ENCODE results near the gene PISD.

DNA sequence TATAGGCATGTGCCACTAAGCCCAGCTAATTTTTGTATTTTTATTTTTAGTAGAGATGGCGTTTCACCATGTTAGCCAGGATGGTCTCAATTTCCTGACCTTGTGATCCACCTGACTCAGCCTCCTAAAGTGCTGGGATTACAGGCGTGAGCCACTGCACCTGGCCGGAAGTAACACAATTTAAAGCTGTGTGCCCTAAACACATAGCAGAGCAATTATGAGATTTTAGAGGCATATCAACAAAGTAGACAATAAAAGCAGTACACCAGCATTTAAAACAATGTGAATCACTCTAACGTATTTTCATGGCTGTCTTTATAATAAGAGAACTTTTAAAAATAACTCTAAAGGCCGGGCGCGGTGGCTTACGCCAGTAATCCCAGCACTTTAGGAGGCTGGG lies 45.5 kb upstream of the PISD start:
- no peak for TF ChIP-seq SIRT6 (IDR thresholded peaks at IDR 0.05; ENCODE audit: low read length)
- TF ChIP-seq, protein P1, sequence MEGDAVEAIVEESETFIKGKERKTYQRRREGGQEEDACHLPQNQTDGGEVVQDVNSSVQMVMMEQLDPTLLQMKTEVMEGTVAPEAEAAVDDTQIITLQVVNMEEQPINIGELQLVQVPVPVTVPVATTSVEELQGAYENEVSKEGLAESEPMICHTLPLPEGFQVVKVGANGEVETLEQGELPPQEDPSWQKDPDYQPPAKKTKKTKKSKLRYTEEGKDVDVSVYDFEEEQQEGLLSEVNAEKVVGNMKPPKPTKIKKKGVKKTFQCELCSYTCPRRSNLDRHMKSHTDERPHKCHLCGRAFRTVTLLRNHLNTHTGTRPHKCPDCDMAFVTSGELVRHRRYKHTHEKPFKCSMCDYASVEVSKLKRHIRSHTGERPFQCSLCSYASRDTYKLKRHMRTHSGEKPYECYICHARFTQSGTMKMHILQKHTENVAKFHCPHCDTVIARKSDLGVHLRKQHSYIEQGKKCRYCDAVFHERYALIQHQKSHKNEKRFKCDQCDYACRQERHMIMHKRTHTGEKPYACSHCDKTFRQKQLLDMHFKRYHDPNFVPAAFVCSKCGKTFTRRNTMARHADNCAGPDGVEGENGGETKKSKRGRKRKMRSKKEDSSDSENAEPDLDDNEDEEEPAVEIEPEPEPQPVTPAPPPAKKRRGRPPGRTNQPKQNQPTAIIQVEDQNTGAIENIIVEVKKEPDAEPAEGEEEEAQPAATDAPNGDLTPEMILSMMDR (IDR thresholded peaks at IDR 0.05; ENCODE audit: control extremely low read depth in 1 of 3, insufficient read depth in 1 of 3, low read depth in 1 of 3, low read length in 3 of 3): no peak
- TF ChIP-seq RAD21 (IDR thresholded peaks at IDR 0.05 in 1 of 2, conservative IDR thresholded peaks at IDR 0.05 in 1 of 2; ENCODE audit: low read depth in 2 of 2, low read length in 2 of 2): no peak
- TF ChIP-seq JUN (IDR thresholded peaks at IDR 0.05; ENCODE audit: low read depth, low read length): no peak
- TF ChIP-seq SP1 (IDR thresholded peaks at IDR 0.05; ENCODE audit: low read depth, low read length): no peak
- no peak for TF ChIP-seq POLR2AphosphoS5 (IDR thresholded peaks at IDR 0.05; ENCODE audit: low read depth, low read length)
- TF ChIP-seq KDM1A (IDR thresholded peaks at IDR 0.05; ENCODE audit: borderline replicate concordance, low read length): no peak
- no peak for TF ChIP-seq EZH2 (IDR thresholded peaks at IDR 0.05; ENCODE audit: low read depth, low read length, severe bottlenecking)

Measured in H1 (cell line).